Measurements from ENCODE around the gene KRT13. TPM values are rescaled to one million over a fixed set of nuclear protein-coding genes. Genes with fewer than 3 reads are reported as not detected.

KRT13 gene
- total and polyA plus RNA-seq, 2 of the 4 experiments (the other 2 are of a cell fraction), result 0.18 to 0.56 TPM

DNA sequence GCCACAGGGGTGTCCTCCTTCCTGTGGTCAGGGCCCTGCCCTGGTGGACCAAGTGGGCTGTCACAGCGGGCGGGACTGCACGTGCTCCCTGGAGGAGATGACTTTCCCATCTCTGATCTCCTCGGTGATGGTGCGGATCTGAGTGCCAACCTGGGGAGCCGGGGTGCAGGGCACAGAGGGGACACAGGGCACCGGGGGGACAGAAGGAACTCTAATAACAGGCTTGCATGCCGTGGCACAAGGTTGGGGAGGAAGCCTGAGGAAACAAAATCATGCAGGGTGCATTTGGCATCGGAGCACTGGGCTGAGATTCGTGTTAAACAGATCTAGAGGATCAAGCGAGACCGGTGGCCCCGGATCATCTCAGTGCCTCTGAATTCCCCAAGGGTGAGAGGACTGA, 19.1 kb downstream of the KRT13 start:
- Histone ChIP-seq H3K56ac (ENCODE audit: extremely low read depth, insufficient read depth, low read length) (no peak overlapping the region), H2BK20ac (ENCODE audit: low read depth, low read length) (no peak overlapping the region), H3K18ac (ENCODE audit: low read depth, low read length) (no peak overlapping the region), H3K23ac (ENCODE audit: low read depth, low read length) (no peak overlapping the region), H2BK120ac (ENCODE audit: low read depth, low read length) (no peak overlapping the region), H3K14ac (replicated peaks; ENCODE audit: low read depth, low read length) (no peak overlapping the region), H3K9ac (ENCODE audit: low read depth, low read length) (no peak overlapping the region), H4K91ac (ENCODE audit: insufficient read depth, low read depth, low read length) (no peak overlapping the region), H3K27me3 (ENCODE audit: control insufficient read depth, insufficient read depth, low read length) (peaks cover 7% of the 10 kb centered on the region; the same call in 1 of the 2 replicates), H3K4me1 (ENCODE audit: control insufficient read depth, insufficient read depth, low read length) (no peaks in the 10 kb centered on the region), H2BK5ac (ENCODE audit: low read depth, low read length, poor library complexity, severe bottlenecking) (no peak overlapping the region), H3K9me3 (ENCODE audit: control insufficient read depth, insufficient read depth, low read length) (no peaks in the 10 kb centered on the region), H2BK15ac (ENCODE audit: low read depth, low read length) (no peak overlapping the region), H3K4ac (ENCODE audit: low read depth, low read length) (no peak overlapping the region), H2AK5ac (ENCODE audit: low read depth, low read length) (no peak overlapping the region), H3K79me1 (ENCODE audit: low read depth in 1 of 2, low read length in 2 of 2) (no peaks in the 10 kb centered on the region), H3K36me3 (ENCODE audit: control insufficient read depth, insufficient read depth, low read length) (no peaks in the 10 kb centered on the region), H3K27ac (ENCODE audit: insufficient read depth, low read length) (no peak overlapping the region), H3K4me2 (ENCODE audit: low read depth, low read length) (no peak overlapping the region), H2AK9ac (replicated peaks; ENCODE audit: low read depth, low read length, poor library complexity) (no peak overlapping the region), H3K9me1 (ENCODE audit: insufficient read depth, low read length) (no peaks in the 10 kb centered on the region), H3K4me3 (ENCODE audit: insufficient read depth, low read depth, low read length) (no peak overlapping the region), H4K5ac (ENCODE audit: low read depth, low read length) (no peak overlapping the region), H4K20me1 (ENCODE audit: insufficient read depth, low read length) (no peaks in the 10 kb centered on the region), H4K8ac (ENCODE audit: low read depth in 2 of 2, low read length in 2 of 2) (no peak overlapping the region), H2AFZ (replicated peaks; ENCODE audit: low read length, poor library complexity) (no peak overlapping the region)
- intact Hi-C loops (cut with micrococcal nuclease), result no loop called here
- WGBS, 2 experiments (ENCODE audit: extremely low coverage in 2 of 2, insufficient read length in 1 of 2), result 95% methylated on average over 12 of the region's 13 CpGs; no CpG with 5 or more reads in 1 of the 2 experiments
- TF ChIP-seq MAFK (IDR thresholded peaks at IDR 0.05; ENCODE audit: low read depth, low read length) (no peak), MXI1 (IDR thresholded peaks at IDR 0.05; ENCODE audit: borderline replicate concordance, low read depth, low read length) (no peak), MAZ (IDR thresholded peaks at IDR 0.05; ENCODE audit: borderline replicate concordance, low read depth, low read length) (no peak), FOS (IDR thresholded peaks at IDR 0.05; ENCODE audit: low read depth, low read length) (no peak), RCOR1 (IDR thresholded peaks at IDR 0.05; ENCODE audit: insufficient replicate concordance, low read length) (no peak), RFX5 (IDR thresholded peaks at IDR 0.05; ENCODE audit: low read depth, low read length) (no peak)
- TF ChIP-seq, protein P1, sequence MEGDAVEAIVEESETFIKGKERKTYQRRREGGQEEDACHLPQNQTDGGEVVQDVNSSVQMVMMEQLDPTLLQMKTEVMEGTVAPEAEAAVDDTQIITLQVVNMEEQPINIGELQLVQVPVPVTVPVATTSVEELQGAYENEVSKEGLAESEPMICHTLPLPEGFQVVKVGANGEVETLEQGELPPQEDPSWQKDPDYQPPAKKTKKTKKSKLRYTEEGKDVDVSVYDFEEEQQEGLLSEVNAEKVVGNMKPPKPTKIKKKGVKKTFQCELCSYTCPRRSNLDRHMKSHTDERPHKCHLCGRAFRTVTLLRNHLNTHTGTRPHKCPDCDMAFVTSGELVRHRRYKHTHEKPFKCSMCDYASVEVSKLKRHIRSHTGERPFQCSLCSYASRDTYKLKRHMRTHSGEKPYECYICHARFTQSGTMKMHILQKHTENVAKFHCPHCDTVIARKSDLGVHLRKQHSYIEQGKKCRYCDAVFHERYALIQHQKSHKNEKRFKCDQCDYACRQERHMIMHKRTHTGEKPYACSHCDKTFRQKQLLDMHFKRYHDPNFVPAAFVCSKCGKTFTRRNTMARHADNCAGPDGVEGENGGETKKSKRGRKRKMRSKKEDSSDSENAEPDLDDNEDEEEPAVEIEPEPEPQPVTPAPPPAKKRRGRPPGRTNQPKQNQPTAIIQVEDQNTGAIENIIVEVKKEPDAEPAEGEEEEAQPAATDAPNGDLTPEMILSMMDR (conservative IDR thresholded peaks at IDR 0.05; ENCODE audit: low read depth, low read length), result no peak
- ChIA-PET CTCF (no interaction called here), POLR2A (ENCODE audit: unreplicated experiment) (no interaction called here)
- BruUV-seq (replicated peaks), result no TSS peak
- no peak for DNase-seq
- dilution Hi-C loops (cut with HindIII; ENCODE audit: low sequenced_read_pairs, unreplicated experiment), result no loop called here
- no peak for ATAC-seq (ENCODE audit: low read depth)
- in situ Hi-C loops (cut with MboI; ENCODE audit: low sequenced_read_pairs), result no loop called here

All from IMR-90 (cell line).